HG03432 (cell line): ENCODE data around the gene CTAG1B.
"Not testable (repeated sequence)": the region's sequence is repeated elsewhere in the genome, so short reads cannot be mapped to it uniquely, and the experiment has no call there.

Source experiments
- ATAC-seq: cut with Tn5 transposase; IDR thresholded peaks from one replicate; pipeline ENCODE4 v1.9.1; 2021; ENCODE audit warnings: mild to moderate bottlenecking, moderate library complexity; ENCODE audit not compliant: unreplicated experiment

Gene CTAG1B

GRCh38 chrX:154590415-154590814, 28.7 kb downstream of the CTAG1B start:
- not testable (repeated sequence) for ATAC-seq

GRCh38 chrX:154584585-154585183, 34.4 kb downstream of the CTAG1B start, which contains the start of gene CTAG1A:
Gene CTAG1A (plus strand): TSS chrX:154585133. CDS start chrX:154585207, 74 bp downstream.
- ATAC-seq: not testable (repeated sequence)

GRCh38 chrX:154582994-154583393, 36.1 kb downstream of the CTAG1B start:
- ATAC-seq: not testable (repeated sequence)

GRCh38 chrX:154575076-154575475, 44.0 kb downstream of the CTAG1B start:
- ATAC-seq: not testable (repeated sequence)

GRCh38 chrX:154573061-154573460, 46.0 kb downstream of the CTAG1B start:
- not testable (repeated sequence) for ATAC-seq

- ATAC-seq: not testable (repeated sequence)
Measured at GRCh38 chrX:154570361-154570760, 48.7 kb downstream of the CTAG1B start.
